K562 (cell line): Measurements from ENCODE around the gene COX20. TPM values are rescaled to one million over a fixed set of nuclear protein-coding genes. Genes with fewer than 3 reads are reported as not detected.
A peak's percentile ranks its signal among the peaks of the same experiment; 100 is the strongest.

Experiments
- EHMT2 ChIP-seq: fragments of 450-650 bp; IDR thresholded peaks from 2 replicates; pipeline ENCODE4 v1.6.1; 2018; ENCODE audit warnings: antibody characterized with exemption
- NCOR1 ChIP-seq: fragments of 450-650 bp; IDR thresholded peaks from 2 replicates; pipeline ENCODE4 v1.6.1; 2016; ENCODE audit warnings: mild to moderate bottlenecking, moderate library complexity
- ZNF140 ChIP-seq: fragments of 250-450 bp; sonication (Bioruptor Pico); IDR thresholded peaks from 2 replicates; pipeline ENCODE4 v1.8.0; 2021; ENCODE audit warnings: moderate library complexity, mild to moderate bottlenecking, inconsistent platforms
- ZNF274 ChIP-seq: IDR thresholded peaks from 2 replicates; pipeline ENCODE4 v1.6.1; 2011; ENCODE audit warnings: low read depth, mild to moderate bottlenecking, low read length, moderate library complexity, borderline replicate concordance
- polyA plus RNA-seq, 8 experiments: library from polyadenylated mRNA; depleted of rRNA in 4 of 8; stranded (reverse) in 5 of 8; unstranded in 3 of 8; fragments of >200 nt; fragmentation: Nextera tagmentation in 2 of 8; fragmentation: Illumina TruSeq in 1 of 8; extraction: Ambion mirVana in 2 of 8; extraction: Trizol in 1 of 8; gene quantifications; 2 replicates each; pipeline versions ENCODE4 v1.2.1 to v1.2.3, GENCODE V29; 2011 to 2014; ENCODE audit warnings: inconsistent platforms in 1 of 8, missing spikeins in 1 of 8
- total RNA-seq, 7 experiments: library from RNA; depleted of rRNA in 6 of 7; stranded (reverse); fragments of >200 nt in 6 of 7; fragmentation: Illumina TruSeq in 2 of 7; extraction: Trizol in 2 of 7; gene quantifications; 2 replicates each; pipeline versions ENCODE4 v1.2.1 to v1.2.3, GENCODE V29; 2011 to 2021; ENCODE audit warnings: low replicate concordance in 1 of 7
- TF ChIP-seq, protein P1 (sequence below): fragments of 200-800 bp; sonication (Bioruptor generic); IDR thresholded peaks from 2 replicates; pipeline ENCODE4 v1.6.1; 2016; ENCODE audit warnings: missing genetic modification characterization, missing compliant biosample characterization
- TF ChIP-seq, protein P2 (sequence below), 2 experiments: fragments of 450-650 bp; IDR thresholded peaks; 2 replicates each; pipeline ENCODE4 v1.6.1; 2016
- TF ChIP-seq, protein P3 (sequence below), 2 experiments: fragments of 450-650 bp; IDR thresholded peaks; 2 replicates each; pipeline ENCODE4 v1.6.1; 2018; ENCODE audit warnings: mild to moderate bottlenecking in 2 of 2, low read depth in 1 of 2; ENCODE audit not compliant: partially characterized antibody in 2 of 2
- TF ChIP-seq, protein P4 (sequence below): fragments of 450-650 bp; formaldehyde crosslinking; IDR thresholded peaks from 2 replicates; pipeline ENCODE4 v1.4.0; 2022; ENCODE audit warnings: missing genetic modification characterization
- TF ChIP-seq, protein P5 (sequence below): fragments of 450-650 bp; IDR thresholded peaks from 2 replicates; pipeline ENCODE4 v1.6.1; 2018; ENCODE audit not compliant: partially characterized antibody

The COX20 gene
- total and polyA plus RNA-seq, 9 of the 15 experiments (the other 6 are each of a cell fraction or from before 2014, with no cell fraction given), result 41.5 to 192 (median 84.3) TPM

DNA sequence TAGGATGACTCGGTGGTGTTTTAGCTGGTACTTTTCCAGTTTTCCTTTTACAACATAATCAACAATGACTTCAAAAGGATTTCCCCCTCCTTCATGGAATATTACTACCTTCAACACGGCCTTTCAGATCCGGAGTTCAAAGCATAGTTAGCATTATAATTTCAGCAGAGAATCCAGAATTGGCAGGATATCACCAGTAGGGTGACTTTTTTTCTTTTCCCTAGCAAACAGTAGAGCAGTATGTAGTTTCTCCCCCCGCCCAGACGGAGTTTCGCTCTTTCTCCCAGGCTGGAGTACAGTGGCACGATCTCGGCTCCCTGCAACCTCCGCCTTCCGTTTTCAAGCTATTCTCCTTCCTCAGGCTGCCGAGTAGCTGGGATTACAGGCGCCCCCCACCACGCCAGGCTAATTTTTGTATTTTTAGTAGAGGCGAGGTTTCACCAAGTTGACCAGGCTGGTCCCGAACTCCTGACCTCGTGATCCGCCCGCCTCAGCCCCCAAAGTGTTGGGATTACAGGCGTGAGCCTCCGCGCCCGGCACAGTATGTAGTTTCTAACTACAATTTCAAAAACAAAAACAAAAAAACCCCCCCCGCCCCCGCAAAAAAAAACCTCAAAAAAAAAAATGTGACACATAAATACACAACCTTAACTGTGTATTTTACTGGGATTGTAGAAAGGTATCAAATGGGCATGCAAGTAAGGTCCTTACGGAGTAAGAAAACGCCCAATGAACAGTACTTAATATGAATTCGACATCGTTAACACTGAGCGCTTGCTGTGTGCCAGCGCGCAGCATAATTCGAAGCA lies 1.5 kb upstream of the COX20 start (continued):
- TF ChIP-seq, protein P1, sequence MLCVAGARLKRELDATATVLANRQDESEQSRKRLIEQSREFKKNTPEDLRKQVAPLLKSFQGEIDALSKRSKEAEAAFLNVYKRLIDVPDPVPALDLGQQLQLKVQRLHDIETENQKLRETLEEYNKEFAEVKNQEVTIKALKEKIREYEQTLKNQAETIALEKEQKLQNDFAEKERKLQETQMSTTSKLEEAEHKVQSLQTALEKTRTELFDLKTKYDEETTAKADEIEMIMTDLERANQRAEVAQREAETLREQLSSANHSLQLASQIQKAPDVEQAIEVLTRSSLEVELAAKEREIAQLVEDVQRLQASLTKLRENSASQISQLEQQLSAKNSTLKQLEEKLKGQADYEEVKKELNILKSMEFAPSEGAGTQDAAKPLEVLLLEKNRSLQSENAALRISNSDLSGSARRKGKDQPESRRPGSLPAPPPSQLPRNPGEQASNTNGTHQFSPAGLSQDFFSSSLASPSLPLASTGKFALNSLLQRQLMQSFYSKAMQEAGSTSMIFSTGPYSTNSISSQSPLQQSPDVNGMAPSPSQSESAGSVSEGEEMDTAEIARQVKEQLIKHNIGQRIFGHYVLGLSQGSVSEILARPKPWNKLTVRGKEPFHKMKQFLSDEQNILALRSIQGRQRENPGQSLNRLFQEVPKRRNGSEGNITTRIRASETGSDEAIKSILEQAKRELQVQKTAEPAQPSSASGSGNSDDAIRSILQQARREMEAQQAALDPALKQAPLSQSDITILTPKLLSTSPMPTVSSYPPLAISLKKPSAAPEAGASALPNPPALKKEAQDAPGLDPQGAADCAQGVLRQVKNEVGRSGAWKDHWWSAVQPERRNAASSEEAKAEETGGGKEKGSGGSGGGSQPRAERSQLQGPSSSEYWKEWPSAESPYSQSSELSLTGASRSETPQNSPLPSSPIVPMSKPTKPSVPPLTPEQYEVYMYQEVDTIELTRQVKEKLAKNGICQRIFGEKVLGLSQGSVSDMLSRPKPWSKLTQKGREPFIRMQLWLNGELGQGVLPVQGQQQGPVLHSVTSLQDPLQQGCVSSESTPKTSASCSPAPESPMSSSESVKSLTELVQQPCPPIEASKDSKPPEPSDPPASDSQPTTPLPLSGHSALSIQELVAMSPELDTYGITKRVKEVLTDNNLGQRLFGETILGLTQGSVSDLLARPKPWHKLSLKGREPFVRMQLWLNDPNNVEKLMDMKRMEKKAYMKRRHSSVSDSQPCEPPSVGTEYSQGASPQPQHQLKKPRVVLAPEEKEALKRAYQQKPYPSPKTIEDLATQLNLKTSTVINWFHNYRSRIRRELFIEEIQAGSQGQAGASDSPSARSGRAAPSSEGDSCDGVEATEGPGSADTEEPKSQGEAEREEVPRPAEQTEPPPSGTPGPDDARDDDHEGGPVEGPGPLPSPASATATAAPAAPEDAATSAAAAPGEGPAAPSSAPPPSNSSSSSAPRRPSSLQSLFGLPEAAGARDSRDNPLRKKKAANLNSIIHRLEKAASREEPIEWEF (CRISPR knock-in tag), result peak; percentile 83; the same call in 1 of the 2 replicates
- TF ChIP-seq, protein P2, sequence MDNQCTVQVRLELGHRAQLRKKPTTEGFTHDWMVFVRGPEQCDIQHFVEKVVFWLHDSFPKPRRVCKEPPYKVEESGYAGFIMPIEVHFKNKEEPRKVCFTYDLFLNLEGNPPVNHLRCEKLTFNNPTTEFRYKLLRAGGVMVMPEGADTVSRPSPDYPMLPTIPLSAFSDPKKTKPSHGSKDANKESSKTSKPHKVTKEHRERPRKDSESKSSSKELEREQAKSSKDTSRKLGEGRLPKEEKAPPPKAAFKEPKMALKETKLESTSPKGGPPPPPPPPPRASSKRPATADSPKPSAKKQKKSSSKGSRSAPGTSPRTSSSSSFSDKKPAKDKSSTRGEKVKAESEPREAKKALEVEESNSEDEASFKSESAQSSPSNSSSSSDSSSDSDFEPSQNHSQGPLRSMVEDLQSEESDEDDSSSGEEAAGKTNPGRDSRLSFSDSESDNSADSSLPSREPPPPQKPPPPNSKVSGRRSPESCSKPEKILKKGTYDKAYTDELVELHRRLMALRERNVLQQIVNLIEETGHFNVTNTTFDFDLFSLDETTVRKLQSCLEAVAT (IDR thresholded peaks at IDR 0.05), result peak; percentile 11 to 77; a peak in 2 of 4 replicates
- TF ChIP-seq, protein P3, sequence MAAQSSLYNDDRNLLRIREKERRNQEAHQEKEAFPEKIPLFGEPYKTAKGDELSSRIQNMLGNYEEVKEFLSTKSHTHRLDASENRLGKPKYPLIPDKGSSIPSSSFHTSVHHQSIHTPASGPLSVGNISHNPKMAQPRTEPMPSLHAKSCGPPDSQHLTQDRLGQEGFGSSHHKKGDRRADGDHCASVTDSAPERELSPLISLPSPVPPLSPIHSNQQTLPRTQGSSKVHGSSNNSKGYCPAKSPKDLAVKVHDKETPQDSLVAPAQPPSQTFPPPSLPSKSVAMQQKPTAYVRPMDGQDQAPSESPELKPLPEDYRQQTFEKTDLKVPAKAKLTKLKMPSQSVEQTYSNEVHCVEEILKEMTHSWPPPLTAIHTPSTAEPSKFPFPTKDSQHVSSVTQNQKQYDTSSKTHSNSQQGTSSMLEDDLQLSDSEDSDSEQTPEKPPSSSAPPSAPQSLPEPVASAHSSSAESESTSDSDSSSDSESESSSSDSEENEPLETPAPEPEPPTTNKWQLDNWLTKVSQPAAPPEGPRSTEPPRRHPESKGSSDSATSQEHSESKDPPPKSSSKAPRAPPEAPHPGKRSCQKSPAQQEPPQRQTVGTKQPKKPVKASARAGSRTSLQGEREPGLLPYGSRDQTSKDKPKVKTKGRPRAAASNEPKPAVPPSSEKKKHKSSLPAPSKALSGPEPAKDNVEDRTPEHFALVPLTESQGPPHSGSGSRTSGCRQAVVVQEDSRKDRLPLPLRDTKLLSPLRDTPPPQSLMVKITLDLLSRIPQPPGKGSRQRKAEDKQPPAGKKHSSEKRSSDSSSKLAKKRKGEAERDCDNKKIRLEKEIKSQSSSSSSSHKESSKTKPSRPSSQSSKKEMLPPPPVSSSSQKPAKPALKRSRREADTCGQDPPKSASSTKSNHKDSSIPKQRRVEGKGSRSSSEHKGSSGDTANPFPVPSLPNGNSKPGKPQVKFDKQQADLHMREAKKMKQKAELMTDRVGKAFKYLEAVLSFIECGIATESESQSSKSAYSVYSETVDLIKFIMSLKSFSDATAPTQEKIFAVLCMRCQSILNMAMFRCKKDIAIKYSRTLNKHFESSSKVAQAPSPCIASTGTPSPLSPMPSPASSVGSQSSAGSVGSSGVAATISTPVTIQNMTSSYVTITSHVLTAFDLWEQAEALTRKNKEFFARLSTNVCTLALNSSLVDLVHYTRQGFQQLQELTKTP (IDR thresholded peaks at IDR 0.05; ENCODE audit: low read depth in 1 of 2, partially characterized antibody in 2 of 2), result peak in 1 of 2 experiments; percentile 17
- no peak for TF ChIP-seq EHMT2
- TF ChIP-seq ZNF140 (CRISPR knock-in tag), result no peak
- peak; percentile 4; the same call in 1 of the 2 replicates for TF ChIP-seq NCOR1
- no peak for TF ChIP-seq ZNF274
- TF ChIP-seq, protein P4, sequence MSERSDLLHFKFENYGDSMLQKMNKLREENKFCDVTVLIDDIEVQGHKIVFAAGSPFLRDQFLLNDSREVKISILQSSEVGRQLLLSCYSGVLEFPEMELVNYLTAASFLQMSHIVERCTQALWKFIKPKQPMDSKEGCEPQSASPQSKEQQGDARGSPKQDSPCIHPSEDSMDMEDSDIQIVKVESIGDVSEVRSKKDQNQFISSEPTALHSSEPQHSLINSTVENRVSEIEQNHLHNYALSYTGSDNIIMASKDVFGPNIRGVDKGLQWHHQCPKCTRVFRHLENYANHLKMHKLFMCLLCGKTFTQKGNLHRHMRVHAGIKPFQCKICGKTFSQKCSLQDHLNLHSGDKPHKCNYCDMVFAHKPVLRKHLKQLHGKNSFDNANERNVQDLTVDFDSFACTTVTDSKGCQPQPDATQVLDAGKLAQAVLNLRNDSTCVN (CRISPR knock-in tag), result peak; percentile 81; the same call in 1 of the 2 replicates
- TF ChIP-seq, protein P5, sequence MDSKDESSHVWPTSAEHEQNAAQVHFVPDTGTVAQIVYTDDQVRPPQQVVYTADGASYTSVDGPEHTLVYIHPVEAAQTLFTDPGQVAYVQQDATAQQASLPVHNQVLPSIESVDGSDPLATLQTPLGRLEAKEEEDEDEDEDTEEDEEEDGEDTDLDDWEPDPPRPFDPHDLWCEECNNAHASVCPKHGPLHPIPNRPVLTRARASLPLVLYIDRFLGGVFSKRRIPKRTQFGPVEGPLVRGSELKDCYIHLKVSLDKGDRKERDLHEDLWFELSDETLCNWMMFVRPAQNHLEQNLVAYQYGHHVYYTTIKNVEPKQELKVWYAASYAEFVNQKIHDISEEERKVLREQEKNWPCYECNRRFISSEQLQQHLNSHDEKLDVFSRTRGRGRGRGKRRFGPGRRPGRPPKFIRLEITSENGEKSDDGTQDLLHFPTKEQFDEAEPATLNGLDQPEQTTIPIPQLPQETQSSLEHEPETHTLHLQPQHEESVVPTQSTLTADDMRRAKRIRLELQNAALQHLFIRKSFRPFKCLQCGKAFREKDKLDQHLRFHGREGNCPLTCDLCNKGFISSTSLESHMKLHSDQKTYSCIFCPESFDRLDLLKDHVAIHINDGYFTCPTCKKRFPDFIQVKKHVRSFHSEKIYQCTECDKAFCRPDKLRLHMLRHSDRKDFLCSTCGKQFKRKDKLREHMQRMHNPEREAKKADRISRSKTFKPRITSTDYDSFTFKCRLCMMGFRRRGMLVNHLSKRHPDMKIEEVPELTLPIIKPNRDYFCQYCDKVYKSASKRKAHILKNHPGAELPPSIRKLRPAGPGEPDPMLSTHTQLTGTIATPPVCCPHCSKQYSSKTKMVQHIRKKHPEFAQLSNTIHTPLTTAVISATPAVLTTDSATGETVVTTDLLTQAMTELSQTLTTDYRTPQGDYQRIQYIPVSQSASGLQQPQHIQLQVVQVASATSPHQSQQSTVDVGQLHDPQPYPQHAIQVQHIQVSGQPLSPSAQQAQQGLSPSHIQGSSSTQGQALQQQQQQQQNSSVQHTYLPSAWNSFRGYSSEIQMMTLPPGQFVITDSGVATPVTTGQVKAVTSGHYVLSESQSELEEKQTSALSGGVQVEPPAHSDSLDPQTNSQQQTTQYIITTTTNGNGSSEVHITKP, result peak; percentile 59
